Measurements from ENCODE around the gene PRG2.

GRCh38 chr11:57344826-57345225 lies 45.6 kb downstream of the PRG2 start:
- TF ChIP-seq CTCF (conservative IDR thresholded peaks at IDR 0.05; ENCODE audit: low read depth, low read length) (no peak), EZH2 (IDR thresholded peaks at IDR 0.05; ENCODE audit: low read length, unreplicated experiment) (no peak)
